IPS-11a (cell line): ENCODE data around the gene XRCC4.
"Not testable (repeated sequence)": the region's sequence is repeated elsewhere in the genome, so short reads cannot be mapped to it uniquely, and the experiment has no call there.

Source experiments
- H3K4me3 ChIP-seq: one replicate; pipeline ENCODE4 v1.5.1; 2013; ENCODE audit warnings: low read depth, low read length, control low read depth

Gene XRCC4

GRCh38 chr5:83076742-83077661 lies at the start of gene XRCC4, which contains the start of gene TMEM167A:
Gene XRCC4, plus strand, starts transcription at chr5:83077547. Its CDS starts 27,373 bp downstream, at chr5:83104920.
Gene TMEM167A, minus strand, starts transcription at chr5:83077394. Its CDS starts 71 bp downstream, at chr5:83077323.
- peak within 1 kb of the TSS; percentile 98 for H3K4me3 ChIP-seq

GRCh38 chr5:83029912-83030311 lies 47.4 kb upstream of the XRCC4 start:
- no peak overlapping the region for H3K4me3 ChIP-seq

GRCh38 chr5:83031381-83031780 lies 46.0 kb upstream of the XRCC4 start:
- H3K4me3 ChIP-seq = no peak overlapping the region

- no peak overlapping the region for H3K4me3 ChIP-seq
Measured at GRCh38 chr5:83034036-83034435, 43.3 kb upstream of the XRCC4 start.

GRCh38 chr5:83034528-83035207 lies 42.7 kb upstream of the XRCC4 start:
- H3K4me3 ChIP-seq = no peak overlapping the region

- no peak overlapping the region for H3K4me3 ChIP-seq
Measured at GRCh38 chr5:83035373-83036100, 41.8 kb upstream of the XRCC4 start.

GRCh38 chr5:83036991-83037575 lies 40.3 kb upstream of the XRCC4 start:
- H3K4me3 ChIP-seq = no peak overlapping the region

GRCh38 chr5:83038924-83039323 lies 38.4 kb upstream of the XRCC4 start:
- H3K4me3 ChIP-seq = no peak overlapping the region

- no peak overlapping the region for H3K4me3 ChIP-seq
Measured at GRCh38 chr5:83042507-83042906, 34.8 kb upstream of the XRCC4 start.

- no peak overlapping the region for H3K4me3 ChIP-seq
Measured at GRCh38 chr5:83044926-83045325, 32.4 kb upstream of the XRCC4 start.

GRCh38 chr5:83048277-83048676 lies 29.1 kb upstream of the XRCC4 start:
- no peak overlapping the region for H3K4me3 ChIP-seq

GRCh38 chr5:83048811-83049210 lies 28.5 kb upstream of the XRCC4 start:
- no peak overlapping the region for H3K4me3 ChIP-seq

- no peak overlapping the region for H3K4me3 ChIP-seq
Measured at GRCh38 chr5:83049370-83049885, 27.9 kb upstream of the XRCC4 start.

- no peak overlapping the region for H3K4me3 ChIP-seq
Measured at GRCh38 chr5:83050723-83051340, 26.5 kb upstream of the XRCC4 start.

- no peak overlapping the region for H3K4me3 ChIP-seq
Measured at GRCh38 chr5:83055166-83055565, 22.2 kb upstream of the XRCC4 start.

GRCh38 chr5:83058726-83059125 lies 18.6 kb upstream of the XRCC4 start:
- no peak overlapping the region for H3K4me3 ChIP-seq

- no peak overlapping the region for H3K4me3 ChIP-seq
Measured at GRCh38 chr5:83059341-83059740, 18.0 kb upstream of the XRCC4 start.

- no peak overlapping the region for H3K4me3 ChIP-seq
Measured at GRCh38 chr5:83066548-83067110, 10.7 kb upstream of the XRCC4 start.

- not testable (repeated sequence) for H3K4me3 ChIP-seq
Measured at GRCh38 chr5:83067377-83067776, 10.0 kb upstream of the XRCC4 start.
